Gastrocnemius medialis (tissue), 4 donors: Measurements from ENCODE around the gene SLC26A8. TPM values are rescaled to one million over a fixed set of nuclear protein-coding genes. Genes with fewer than 3 reads are reported as not detected.

Experiments
- ATAC-seq, 2 donors: fragments of 150-250 bp; one replicate each; pipeline ENCODE4 v1.9.1; 2016
- DNase-seq, 2 donors: peaks; one replicate each; pipeline ENCODE4 v3.0.0-alpha.2; 2019
- H3K27ac ChIP-seq, 4 donors: fragments of 200-600 bp; sonication (generic); 1 replicate in 1 of 4; 2 replicates in 3 of 4; pipeline ENCODE4 v1.5.1; 2016 to 2018; ENCODE audit warnings: mild to moderate bottlenecking in 2 of 4, moderate library complexity in 1 of 4
- H3K27me3 ChIP-seq, 3 donors: fragments of 200-600 bp; sonication (generic) in 2 of 3; 1 replicate in 1 of 3; 2 replicates in 2 of 3; pipeline versions ENCODE4 v1.5.1 to v1.6.0; 2016 to 2019; ENCODE audit warnings: mild to moderate bottlenecking in 1 of 3, moderate library complexity in 1 of 3
- H3K36me3 ChIP-seq, 2 donors: fragments of 200-600 bp; sonication (generic) in 1 of 2; one replicate each; pipeline ENCODE4 v1.5.1; 2017 to 2018
- H3K4me1 ChIP-seq, 2 donors: fragments of 200-600 bp; sonication (generic) in 1 of 2; one replicate each; pipeline ENCODE4 v1.5.1; 2016 to 2017; ENCODE audit warnings: mild to moderate bottlenecking in 2 of 2
- H3K4me3 ChIP-seq, 4 donors: fragments of 200-600 bp; sonication (generic) in 3 of 4; 1 replicate in 1 of 4; 2 replicates in 3 of 4; pipeline ENCODE4 v1.5.1; 2016 to 2019; ENCODE audit warnings: mild to moderate bottlenecking in 2 of 4
- H3K9me3 ChIP-seq, 3 donors: fragments of 200-600 bp; sonication (generic) in 2 of 3; 1 replicate in 1 of 3; 2 replicates in 2 of 3; pipeline ENCODE4 v1.5.1; 2016 to 2019
- POLR2A ChIP-seq, 2 donors: fragments of 450-650 bp; IDR thresholded peaks; one replicate each; pipeline ENCODE4 v1.6.1; 2017; ENCODE audit warnings: antibody characterized with exemption in 2 of 2, mild to moderate bottlenecking in 2 of 2, moderate library complexity in 2 of 2
- in situ Hi-C, 4 donors: fragments of 200-750 bp; cut with MboI; loops; one replicate each; pipeline versions ENCODE4 v1.15.0 to v1.8.0; 2017; ENCODE audit warnings: low sequenced_read_pairs in 4 of 4
- intact Hi-C: fragments of 100-400 bp; cut with DNase I; formaldehyde crosslinking; loops from one replicate; pipeline ENCODE4 v1.15.1; 2023; ENCODE audit warnings: low total_unique reads
- total RNA-seq, 4 donors: library from RNA; depleted of rRNA; stranded (reverse); fragments of >200 nt; gene quantifications; one replicate each; pipeline versions ENCODE4 v1.1.0 to v1.2.3, GENCODE V29; 2016
- TF ChIP-seq, protein P1 (sequence below), 5 experiments: fragments of 450-650 bp in 3 of 5; fragments of 200-600 bp in 2 of 5; sonication (generic) in 2 of 5; IDR thresholded peaks in 4 of 5; conservative IDR thresholded peaks in 1 of 5; 1 replicate in 4 of 5; 2 replicates in 1 of 5; pipeline ENCODE4 v1.5.1; 2016 to 2019; ENCODE audit warnings: antibody characterized with exemption in 5 of 5, mild to moderate bottlenecking in 3 of 5, moderate library complexity in 3 of 5

SLC26A8 gene
- total RNA-seq, 4 donors from 2014 or later = 0.11 TPM; not detected in 3

DNA sequence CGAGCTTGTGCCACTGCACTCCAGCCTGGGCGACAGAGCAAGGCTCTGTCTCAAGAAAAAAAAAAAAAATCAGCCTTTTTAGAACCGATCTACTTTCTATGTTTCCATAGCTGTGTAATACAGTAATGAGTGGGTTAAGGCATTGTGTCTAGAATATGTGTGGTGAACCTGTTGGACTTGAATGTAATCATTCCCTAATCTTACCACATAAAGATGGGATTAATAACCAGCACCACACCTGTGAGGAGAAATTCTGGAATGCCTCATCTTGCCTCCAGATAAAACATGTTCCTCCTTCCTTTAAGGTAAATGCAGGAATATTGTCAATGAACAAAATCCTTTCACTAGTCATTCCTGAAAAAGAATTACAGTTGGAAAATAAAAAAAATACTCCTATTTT lies 46.8 kb upstream of the SLC26A8 start:
- Histone ChIP-seq H3K4me1 (peaks cover 32 to 34% of the 10 kb centered on the region in 2 donors), H3K27me3 (no peaks in the 10 kb centered on the region), H3K4me3 (no peak overlapping the region), H3K9me3 (no peaks in the 10 kb centered on the region), H3K27ac (no peak overlapping the region), H3K36me3 (peaks cover 0 to 6% of the 10 kb centered on the region in 2 donors)
- DNase-seq (no peak), ATAC-seq (no peak)
- in situ Hi-C loops = no loop called here
- TF ChIP-seq, protein P1, sequence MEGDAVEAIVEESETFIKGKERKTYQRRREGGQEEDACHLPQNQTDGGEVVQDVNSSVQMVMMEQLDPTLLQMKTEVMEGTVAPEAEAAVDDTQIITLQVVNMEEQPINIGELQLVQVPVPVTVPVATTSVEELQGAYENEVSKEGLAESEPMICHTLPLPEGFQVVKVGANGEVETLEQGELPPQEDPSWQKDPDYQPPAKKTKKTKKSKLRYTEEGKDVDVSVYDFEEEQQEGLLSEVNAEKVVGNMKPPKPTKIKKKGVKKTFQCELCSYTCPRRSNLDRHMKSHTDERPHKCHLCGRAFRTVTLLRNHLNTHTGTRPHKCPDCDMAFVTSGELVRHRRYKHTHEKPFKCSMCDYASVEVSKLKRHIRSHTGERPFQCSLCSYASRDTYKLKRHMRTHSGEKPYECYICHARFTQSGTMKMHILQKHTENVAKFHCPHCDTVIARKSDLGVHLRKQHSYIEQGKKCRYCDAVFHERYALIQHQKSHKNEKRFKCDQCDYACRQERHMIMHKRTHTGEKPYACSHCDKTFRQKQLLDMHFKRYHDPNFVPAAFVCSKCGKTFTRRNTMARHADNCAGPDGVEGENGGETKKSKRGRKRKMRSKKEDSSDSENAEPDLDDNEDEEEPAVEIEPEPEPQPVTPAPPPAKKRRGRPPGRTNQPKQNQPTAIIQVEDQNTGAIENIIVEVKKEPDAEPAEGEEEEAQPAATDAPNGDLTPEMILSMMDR (IDR thresholded peaks at IDR 0.05 in 4 of 5, conservative IDR thresholded peaks at IDR 0.05 in 1 of 5) = no peak
- TF ChIP-seq POLR2A (IDR thresholded peaks at IDR 0.05) = no peak
- intact Hi-C loops = no loop called here

DNA sequence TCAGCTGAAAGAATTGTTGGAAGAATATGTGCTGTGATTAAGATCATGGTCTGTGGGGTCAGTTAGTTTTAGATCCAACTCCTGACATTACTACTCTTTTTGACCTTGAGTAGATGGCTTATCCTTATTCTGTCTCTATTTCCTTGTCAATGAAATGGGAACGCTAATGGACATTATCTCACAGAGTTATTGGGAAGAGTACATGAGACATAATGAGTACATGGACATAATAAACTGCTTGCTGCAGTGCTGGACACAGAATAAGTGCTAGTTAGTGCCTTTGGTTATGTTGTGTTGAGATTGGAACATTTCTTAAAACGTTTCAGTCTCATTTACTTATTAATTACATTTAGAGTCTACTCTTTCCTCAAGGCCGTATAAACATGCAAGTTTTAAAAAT lies 45.8 kb upstream of the SLC26A8 start:
- intact Hi-C loops = no loop called here
- DNase-seq = no peak
- TF ChIP-seq, protein P1 (IDR thresholded peaks at IDR 0.05 in 4 of 5, conservative IDR thresholded peaks at IDR 0.05 in 1 of 5) = no peak
- TF ChIP-seq POLR2A (IDR thresholded peaks at IDR 0.05) = no peak
- peaks cover 40 to 44% of the 10 kb centered on the region in 2 donors for H3K4me1 ChIP-seq
- no peak overlapping the region for H3K4me3 ChIP-seq
- H3K27me3 ChIP-seq = no peaks in the 10 kb centered on the region
- in situ Hi-C loops = no loop called here
- no peaks in the 10 kb centered on the region for H3K36me3 ChIP-seq
- ATAC-seq = no peak
- H3K27ac ChIP-seq = no peak overlapping the region
- no peaks in the 10 kb centered on the region for H3K9me3 ChIP-seq

DNA sequence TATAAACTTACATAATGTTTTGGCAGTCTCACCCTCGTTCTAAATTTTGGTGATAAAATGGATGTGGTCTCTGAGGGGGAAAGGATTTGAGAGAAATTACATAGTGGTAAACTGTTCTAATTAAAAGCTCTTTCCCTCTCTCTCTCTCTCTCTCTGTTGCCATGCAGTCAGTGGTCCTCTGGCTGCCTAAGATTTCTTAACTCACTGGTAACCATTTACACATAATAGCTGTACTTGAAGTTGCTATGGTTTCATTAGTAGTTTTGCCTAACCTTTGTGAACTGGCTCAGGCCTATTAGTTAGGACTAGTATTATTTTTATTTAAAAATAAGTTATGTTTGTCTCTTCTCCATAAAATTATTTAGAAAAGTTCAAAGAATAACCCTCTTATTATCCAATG lies 45.1 kb upstream of the SLC26A8 start:
- DNase-seq = no peak
- TF ChIP-seq, protein P1 (IDR thresholded peaks at IDR 0.05 in 4 of 5, conservative IDR thresholded peaks at IDR 0.05 in 1 of 5) = no peak
- TF ChIP-seq POLR2A (IDR thresholded peaks at IDR 0.05) = no peak
- no peak for ATAC-seq
- Histone ChIP-seq H3K36me3 (no peaks in the 10 kb centered on the region), H3K4me1 (peaks cover 47 to 51% of the 10 kb centered on the region in 2 donors), H3K9me3 (no peaks in the 10 kb centered on the region), H3K27ac (no peak overlapping the region), H3K4me3 (no peak overlapping the region), H3K27me3 (no peaks in the 10 kb centered on the region)
- intact Hi-C loops (no loop called here), in situ Hi-C loops (no loop called here)

DNA sequence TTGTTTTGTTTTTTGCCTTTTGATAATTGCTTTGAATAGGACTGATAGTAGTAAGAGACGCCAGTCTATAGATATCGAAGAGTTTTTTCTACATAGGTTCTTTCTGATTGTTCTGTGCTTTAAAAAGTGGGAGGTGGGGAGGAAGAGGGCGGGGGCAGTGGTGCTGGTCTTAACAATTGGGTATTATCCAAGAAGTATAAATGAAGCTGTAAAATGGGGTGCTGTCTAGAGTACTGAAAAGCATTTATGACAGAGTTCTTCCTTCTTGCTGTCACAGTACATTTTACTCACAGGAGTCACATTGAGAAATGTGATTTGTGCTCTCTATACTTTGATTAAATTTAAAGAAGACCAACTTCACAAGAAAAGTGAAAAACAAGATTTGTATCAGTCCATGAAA lies 44.1 kb upstream of the SLC26A8 start:
- peaks cover 54 to 56% of the 10 kb centered on the region in 2 donors for H3K4me1 ChIP-seq
- no peak for TF ChIP-seq POLR2A (IDR thresholded peaks at IDR 0.05)
- TF ChIP-seq, protein P1 (IDR thresholded peaks at IDR 0.05 in 4 of 5, conservative IDR thresholded peaks at IDR 0.05 in 1 of 5) = no peak
- intact Hi-C loops = no loop called here
- DNase-seq (no peak), ATAC-seq (no peak)
- no peaks in the 10 kb centered on the region for H3K36me3 ChIP-seq
- no peaks in the 10 kb centered on the region for H3K9me3 ChIP-seq
- in situ Hi-C loops = no loop called here
- no peaks in the 10 kb centered on the region for H3K27me3 ChIP-seq
- no peak overlapping the region for H3K4me3 ChIP-seq
- no peak overlapping the region for H3K27ac ChIP-seq

DNA sequence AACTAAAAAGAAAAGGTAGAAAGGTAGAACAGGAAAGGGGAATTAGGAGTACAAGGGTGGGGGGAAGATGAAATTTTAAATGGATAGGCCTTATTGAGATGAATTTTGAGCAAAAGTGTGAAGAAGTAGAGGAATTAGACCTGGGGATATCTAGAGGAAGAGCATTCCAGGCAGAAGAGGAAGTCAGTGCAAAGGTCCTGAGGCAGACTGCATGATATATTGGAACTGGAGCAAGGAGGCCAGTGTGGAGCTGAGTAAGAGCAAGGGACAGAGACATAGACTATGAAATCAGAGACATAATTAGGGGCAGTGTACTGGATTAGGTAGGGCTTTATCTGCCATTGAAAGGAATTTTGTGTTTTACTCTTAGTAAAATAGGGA lies 43.6 kb upstream of the SLC26A8 start:
- intact Hi-C loops (no loop called here), in situ Hi-C loops (no loop called here)
- DNase-seq (no peak), ATAC-seq (no peak)
- Histone ChIP-seq H3K27ac (peak overlapping the region; percentile 42 to 57 (median 54)), H3K9me3 (no peaks in the 10 kb centered on the region), H3K36me3 (no peaks in the 10 kb centered on the region), H3K27me3 (no peaks in the 10 kb centered on the region), H3K4me3 (no peak overlapping the region), H3K4me1 (peaks cover 59 to 60% of the 10 kb centered on the region in 2 donors)
- TF ChIP-seq, protein P1 (IDR thresholded peaks at IDR 0.05 in 4 of 5, conservative IDR thresholded peaks at IDR 0.05 in 1 of 5) = no peak
- TF ChIP-seq POLR2A (IDR thresholded peaks at IDR 0.05) = no peak
